ENCODE data around the gene LMOD2.

The LMOD2 gene

GRCh38 chr7:123656544-123657303 is 1.1 kb downstream of the LMOD2 start:
- CTCF ChIA-PET, result no interaction called here
- no peak overlapping the region for H3K4me3 ChIP-seq (ENCODE audit: low read depth, low read length)
- DNase-seq (ENCODE audit: low read depth, low spot score), result no peak
- no peak for TF ChIP-seq CTCF (IDR thresholded peaks at IDR 0.05; ENCODE audit: insufficient read depth, low read length, missing control alignments)
- POLR2A ChIA-PET, result no interaction called here

GRCh38 chr7:123657304-123657685 is 1.6 kb downstream of the LMOD2 start:
- no peak for DNase-seq (ENCODE audit: low read depth, low spot score)
- ChIA-PET CTCF (no interaction called here), POLR2A (no interaction called here)
- H3K4me3 ChIP-seq (ENCODE audit: low read depth, low read length), result no peak overlapping the region
- no peak for TF ChIP-seq CTCF (IDR thresholded peaks at IDR 0.05; ENCODE audit: insufficient read depth, low read length, missing control alignments)

GRCh38 chr7:123658023-123658422 is 2.4 kb downstream of the LMOD2 start:
- no peak overlapping the region for H3K4me3 ChIP-seq (ENCODE audit: low read depth, low read length)
- POLR2A ChIA-PET, result no interaction called here
- DNase-seq (ENCODE audit: low read depth, low spot score), result no peak
- CTCF ChIA-PET, result no interaction called here
- TF ChIP-seq CTCF (IDR thresholded peaks at IDR 0.05; ENCODE audit: insufficient read depth, low read length, missing control alignments), result no peak

GRCh38 chr7:123660514-123661354 is 5.1 kb downstream of the LMOD2 start:
- ChIA-PET CTCF (interaction anchor here (1.0 to 1.1 kb wide), 2 partner anchors 13 to 205 kb away, joined by 3 read pairs; no protein-coding TSS in a partner anchor), POLR2A (no interaction called here)
- no peak overlapping the region for H3K4me3 ChIP-seq (ENCODE audit: low read depth, low read length)
- TF ChIP-seq CTCF (IDR thresholded peaks at IDR 0.05; ENCODE audit: insufficient read depth, low read length, missing control alignments), result no peak
- no peak for DNase-seq (ENCODE audit: low read depth, low spot score)

GRCh38 chr7:123661765-123662164 is 6.1 kb downstream of the LMOD2 start:
- POLR2A ChIA-PET, result no interaction called here
- CTCF ChIA-PET, result interaction anchor here (1.1 kb wide), 1 partner anchor 14 kb away, joined by 3 read pairs; no protein-coding TSS in a partner anchor
- no peak for DNase-seq (ENCODE audit: low read depth, low spot score)
- H3K4me3 ChIP-seq (ENCODE audit: low read depth, low read length), result no peak overlapping the region
- no peak for TF ChIP-seq CTCF (IDR thresholded peaks at IDR 0.05; ENCODE audit: insufficient read depth, low read length, missing control alignments)

- CTCF ChIA-PET, result interaction anchor here (1.1 to 1.2 kb wide), 2 partner anchors 14 to 20 kb away, joined by 3 read pairs; no protein-coding TSS in a partner anchor
- DNase-seq (ENCODE audit: low read depth, low spot score), result no peak
- no peak overlapping the region for H3K4me3 ChIP-seq (ENCODE audit: low read depth, low read length)
- TF ChIP-seq CTCF (IDR thresholded peaks at IDR 0.05; ENCODE audit: insufficient read depth, low read length, missing control alignments), result no peak
- POLR2A ChIA-PET, result no interaction called here
Measured at GRCh38 chr7:123662293-123662692, 6.6 kb downstream of the LMOD2 start.

Data from AG04449 (cell line).